Osteocyte (in vitro differentiated cells): Measurements from ENCODE around the gene SPACDR. TPM values are rescaled to one million over a fixed set of nuclear protein-coding genes. Genes with fewer than 3 reads are reported as not detected.

ENCODE experiments used
- DNase-seq: peaks from one replicate; pipeline ENCODE4 v3.0.0; 2021; ENCODE audit warnings: mixed read lengths; ENCODE audit not compliant: unreplicated experiment; ENCODE audit errors: extremely low spot score
- H3K27ac Mint-ChIP-seq: one replicate; pipeline ENCODE4 v1.8.0; 2021; ENCODE audit warnings: mild to moderate bottlenecking, mixed read lengths; ENCODE audit not compliant: unreplicated experiment
- H3K27me3 Mint-ChIP-seq: one replicate; pipeline ENCODE4 v1.8.0; 2021; ENCODE audit warnings: mixed read lengths; ENCODE audit not compliant: unreplicated experiment
- H3K36me3 Mint-ChIP-seq: one replicate; pipeline ENCODE4 v1.8.0; 2021; ENCODE audit warnings: mixed read lengths; ENCODE audit not compliant: unreplicated experiment
- H3K4me1 Mint-ChIP-seq: one replicate; pipeline ENCODE4 v1.8.0; 2021; ENCODE audit warnings: mixed read lengths; ENCODE audit not compliant: unreplicated experiment
- H3K4me3 Mint-ChIP-seq: one replicate; pipeline ENCODE4 v1.8.0; 2021; ENCODE audit warnings: mild to moderate bottlenecking, moderate library complexity, mixed read lengths; ENCODE audit not compliant: unreplicated experiment
- H3K9me3 Mint-ChIP-seq: one replicate; pipeline ENCODE4 v1.8.0; 2021; ENCODE audit warnings: mixed read lengths; ENCODE audit not compliant: unreplicated experiment
- CTCF ChIP-seq: fragments of 200-600 bp; sonication (generic); IDR thresholded peaks from 2 replicates; pipeline ENCODE4 v1.5.0; 2021; ENCODE audit warnings: antibody characterized with exemption, mild to moderate bottlenecking, moderate library complexity
- total RNA-seq: library from RNA; stranded (reverse); gene quantifications from 2 replicates; pipeline ENCODE4 v1.2.1, GENCODE V29; 2021

Gene SPACDR
- total RNA-seq, 1 donor from 2014 or later, result 0.46 TPM

GRCh38 chr7:100429637-100430492 is 34.2 kb downstream of the SPACDR start, which contains the start of gene MEPCE:
MEPCE (plus strand) TSS chr7:100429831; CDS start chr7:100430019, 188 bp downstream.
- Mint-ChIP-seq H3K9me3 (no peaks in the 10 kb centered on the region), H3K27me3 (no peaks in the 10 kb centered on the region), H3K4me3 (peak within 1 kb of the TSS; percentile 100), H3K27ac (peak within 1 kb of the TSS; percentile 100), H3K36me3 (peaks cover 27% of the 10 kb centered on the region), H3K4me1 (peaks cover 38% of the 10 kb centered on the region)
- no peak for TF ChIP-seq CTCF
- peak; percentile 100 for DNase-seq

GRCh38 chr7:100428967-100429636 is 35.0 kb downstream of the SPACDR start:
- peaks cover 20% of the 10 kb centered on the region for H3K36me3 Mint-ChIP-seq
- DNase-seq, result peak; percentile 100
- TF ChIP-seq CTCF, result no peak
- H3K27me3 Mint-ChIP-seq, result no peaks in the 10 kb centered on the region
- peak overlapping the region; percentile 100 for H3K4me3 Mint-ChIP-seq
- peak overlapping the region; percentile 100 for H3K27ac Mint-ChIP-seq
- peaks cover 32% of the 10 kb centered on the region for H3K4me1 Mint-ChIP-seq
- no peaks in the 10 kb centered on the region for H3K9me3 Mint-ChIP-seq

GRCh38 chr7:100428199-100428966 is 35.7 kb downstream of the SPACDR start, which contains the start of gene ZCWPW1:
ZCWPW1 (minus strand) TSS chr7:100428703; CDS start chr7:100420649, 8,054 bp downstream.
- DNase-seq, result peak; percentile 99
- Mint-ChIP-seq H3K9me3 (no peaks in the 10 kb centered on the region), H3K27me3 (no peaks in the 10 kb centered on the region), H3K36me3 (peaks cover 18% of the 10 kb centered on the region), H3K4me1 (peaks cover 32% of the 10 kb centered on the region), H3K4me3 (peak within 1 kb of the TSS; percentile 100), H3K27ac (peak within 1 kb of the TSS; percentile 100)
- no peak for TF ChIP-seq CTCF

- Mint-ChIP-seq H3K4me3 (peak overlapping the region; percentile 100), H3K4me1 (peaks cover 29% of the 10 kb centered on the region), H3K27ac (peak overlapping the region; percentile 100), H3K36me3 (peaks cover 18% of the 10 kb centered on the region), H3K9me3 (no peaks in the 10 kb centered on the region), H3K27me3 (no peaks in the 10 kb centered on the region)
- TF ChIP-seq CTCF, result no peak
- DNase-seq, result no peak
Measured at GRCh38 chr7:100427762-100428198, 36.3 kb downstream of the SPACDR start.
